Neural cell (in vitro differentiated cells): ENCODE data around the gene HDDC3.

ENCODE experiments used
- EP300 ChIP-seq: fragments of 450-650 bp; conservative IDR thresholded peaks from 2 replicates; pipeline ENCODE4 v1.6.1; 2014; ENCODE audit warnings: antibody characterized with exemption, mild to moderate bottlenecking, moderate library complexity; ENCODE audit not compliant: poor library complexity, severe bottlenecking
- EZH2 ChIP-seq: fragments of 200-600, 300-800 bp; shearing (Covaris generic), sonication (generic); IDR thresholded peaks from 2 replicates; pipeline ENCODE4 v1.6.1; 2014; ENCODE audit warnings: antibody characterized with exemption, low read length, borderline replicate concordance, mild to moderate bottlenecking; ENCODE audit not compliant: insufficient read depth, poor library complexity, severe bottlenecking
- MXI1 ChIP-seq: fragments of 450-650 bp; conservative IDR thresholded peaks from 2 replicates; pipeline ENCODE4 v1.6.1; 2014; ENCODE audit warnings: antibody characterized with exemption, mild to moderate bottlenecking; ENCODE audit not compliant: poor library complexity, severe bottlenecking
- POLR2AphosphoS5 ChIP-seq: IDR thresholded peaks from 2 replicates; pipeline ENCODE4 v1.6.1; 2012
- RAD21 ChIP-seq: fragments of 450-650 bp; conservative IDR thresholded peaks from 2 replicates; pipeline ENCODE4 v1.6.1; 2014; ENCODE audit warnings: antibody characterized with exemption, mild to moderate bottlenecking, moderate library complexity
- REST ChIP-seq: IDR thresholded peaks from 2 replicates; pipeline ENCODE4 v1.6.1; 2012; ENCODE audit warnings: borderline replicate concordance
- SMC3 ChIP-seq: fragments of 450-650 bp; conservative IDR thresholded peaks from 2 replicates; pipeline ENCODE4 v1.6.1; 2014; ENCODE audit warnings: antibody characterized with exemption, mild to moderate bottlenecking, moderate library complexity; ENCODE audit not compliant: poor library complexity
- TF ChIP-seq, protein P1 (sequence below): fragments of 450-650 bp; IDR thresholded peaks from 2 replicates; pipeline ENCODE4 v1.5.1; 2014; ENCODE audit warnings: antibody characterized with exemption, mild to moderate bottlenecking, moderate library complexity; ENCODE audit not compliant: poor library complexity, severe bottlenecking

DNA sequence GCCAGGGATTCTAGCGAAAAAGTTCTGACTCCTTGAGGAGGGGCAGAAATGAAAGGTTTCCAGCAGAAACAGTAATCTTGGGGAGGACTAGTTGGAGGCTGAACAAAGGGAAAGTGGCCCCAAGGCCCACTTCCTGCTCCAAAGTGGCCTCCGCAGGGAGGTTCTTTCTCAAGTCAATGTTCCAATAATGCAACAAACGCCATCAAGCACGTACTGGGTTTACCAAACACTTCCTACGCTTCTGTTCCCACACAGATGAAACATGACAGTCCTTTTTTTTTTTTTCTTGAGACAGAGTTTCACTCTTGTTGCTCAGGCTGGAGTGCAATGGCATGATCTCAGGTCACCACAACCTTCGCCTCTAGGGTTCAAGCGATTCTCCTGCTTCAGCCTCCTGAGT is 12.7 kb upstream of the HDDC3 start:
- TF ChIP-seq EZH2 (no peak), MXI1 (no peak), RAD21 (no peak), SMC3 (no peak), REST (no peak), EP300 (no peak), POLR2AphosphoS5 (no peak)
- TF ChIP-seq, protein P1, sequence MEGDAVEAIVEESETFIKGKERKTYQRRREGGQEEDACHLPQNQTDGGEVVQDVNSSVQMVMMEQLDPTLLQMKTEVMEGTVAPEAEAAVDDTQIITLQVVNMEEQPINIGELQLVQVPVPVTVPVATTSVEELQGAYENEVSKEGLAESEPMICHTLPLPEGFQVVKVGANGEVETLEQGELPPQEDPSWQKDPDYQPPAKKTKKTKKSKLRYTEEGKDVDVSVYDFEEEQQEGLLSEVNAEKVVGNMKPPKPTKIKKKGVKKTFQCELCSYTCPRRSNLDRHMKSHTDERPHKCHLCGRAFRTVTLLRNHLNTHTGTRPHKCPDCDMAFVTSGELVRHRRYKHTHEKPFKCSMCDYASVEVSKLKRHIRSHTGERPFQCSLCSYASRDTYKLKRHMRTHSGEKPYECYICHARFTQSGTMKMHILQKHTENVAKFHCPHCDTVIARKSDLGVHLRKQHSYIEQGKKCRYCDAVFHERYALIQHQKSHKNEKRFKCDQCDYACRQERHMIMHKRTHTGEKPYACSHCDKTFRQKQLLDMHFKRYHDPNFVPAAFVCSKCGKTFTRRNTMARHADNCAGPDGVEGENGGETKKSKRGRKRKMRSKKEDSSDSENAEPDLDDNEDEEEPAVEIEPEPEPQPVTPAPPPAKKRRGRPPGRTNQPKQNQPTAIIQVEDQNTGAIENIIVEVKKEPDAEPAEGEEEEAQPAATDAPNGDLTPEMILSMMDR, result no peak
